GM13977 (cell line): ENCODE measurements around the gene RAD51B.
"Not testable (repeated sequence)": the region's sequence is repeated elsewhere in the genome, so short reads cannot be mapped to it uniquely, and the experiment has no call there.

ENCODE experiments used
- DNase-seq: peaks from one replicate; pipeline ENCODE4 v3.0.0; 2012; ENCODE audit warnings: low spot score
- in situ Hi-C: fragments of 300-500 bp; cut with MboI; formaldehyde crosslinking; loops from one replicate; pipeline ENCODE4 v1.12.0; 2022; ENCODE audit warnings: low sequenced_read_pairs, low pct_unique_long_range_greater_than_20kb, mixed read lengths, inconsistent platforms; ENCODE audit not compliant: unreplicated experiment
- TF ChIP-seq, protein P1 (sequence below): IDR thresholded peaks from 2 replicates; pipeline ENCODE4 v1.5.1; 2012; ENCODE audit warnings: mild to moderate bottlenecking, control low read depth; ENCODE audit not compliant: insufficient read depth; ENCODE audit errors: extremely low read depth, missing control alignments

The RAD51B gene

DNA sequence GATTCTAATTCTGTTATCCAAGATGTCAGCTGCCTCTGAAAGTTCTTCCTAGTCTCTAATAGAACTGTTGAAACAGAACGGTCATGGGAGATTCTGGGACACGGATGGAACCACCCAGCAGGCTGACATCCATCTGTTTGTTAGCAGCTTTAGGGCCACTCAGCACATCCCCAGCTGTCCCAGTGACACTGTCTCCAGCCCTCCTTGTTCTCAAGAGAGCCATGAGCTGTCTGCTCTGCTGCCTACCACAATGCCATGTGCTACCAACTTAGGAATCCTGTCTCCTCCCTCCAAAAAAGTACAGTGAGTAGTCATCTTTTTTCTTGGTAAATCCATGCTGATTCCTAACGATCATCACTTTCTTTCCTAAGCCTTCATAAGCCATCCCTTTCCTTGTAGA is 842.8 kb downstream of the RAD51B start:
- TF ChIP-seq, protein P1, sequence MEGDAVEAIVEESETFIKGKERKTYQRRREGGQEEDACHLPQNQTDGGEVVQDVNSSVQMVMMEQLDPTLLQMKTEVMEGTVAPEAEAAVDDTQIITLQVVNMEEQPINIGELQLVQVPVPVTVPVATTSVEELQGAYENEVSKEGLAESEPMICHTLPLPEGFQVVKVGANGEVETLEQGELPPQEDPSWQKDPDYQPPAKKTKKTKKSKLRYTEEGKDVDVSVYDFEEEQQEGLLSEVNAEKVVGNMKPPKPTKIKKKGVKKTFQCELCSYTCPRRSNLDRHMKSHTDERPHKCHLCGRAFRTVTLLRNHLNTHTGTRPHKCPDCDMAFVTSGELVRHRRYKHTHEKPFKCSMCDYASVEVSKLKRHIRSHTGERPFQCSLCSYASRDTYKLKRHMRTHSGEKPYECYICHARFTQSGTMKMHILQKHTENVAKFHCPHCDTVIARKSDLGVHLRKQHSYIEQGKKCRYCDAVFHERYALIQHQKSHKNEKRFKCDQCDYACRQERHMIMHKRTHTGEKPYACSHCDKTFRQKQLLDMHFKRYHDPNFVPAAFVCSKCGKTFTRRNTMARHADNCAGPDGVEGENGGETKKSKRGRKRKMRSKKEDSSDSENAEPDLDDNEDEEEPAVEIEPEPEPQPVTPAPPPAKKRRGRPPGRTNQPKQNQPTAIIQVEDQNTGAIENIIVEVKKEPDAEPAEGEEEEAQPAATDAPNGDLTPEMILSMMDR, result no peak
- in situ Hi-C loops, result no loop called here
- no peak for DNase-seq

DNA sequence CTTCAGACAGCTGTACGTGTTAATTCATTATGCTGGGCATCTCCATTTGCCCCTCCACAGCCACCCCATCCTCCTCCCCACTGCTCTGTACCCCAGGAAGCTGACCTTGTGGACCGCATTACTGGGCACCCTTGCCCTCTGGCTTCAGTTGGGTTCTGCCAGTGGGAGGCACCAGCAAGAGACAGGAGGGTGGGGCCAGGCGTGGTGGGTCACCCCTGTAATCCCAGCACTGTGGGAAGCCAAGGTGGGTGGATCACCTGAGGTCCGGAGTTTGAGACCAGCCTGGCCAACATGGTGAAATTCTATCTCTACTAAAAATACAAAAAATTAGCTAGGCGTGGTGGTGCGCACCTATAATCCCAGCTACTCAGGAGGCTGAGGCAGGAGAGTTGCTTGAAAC is 843.2 kb downstream of the RAD51B start:
- in situ Hi-C loops, DNase-seq: not testable (repeated sequence)

DNA sequence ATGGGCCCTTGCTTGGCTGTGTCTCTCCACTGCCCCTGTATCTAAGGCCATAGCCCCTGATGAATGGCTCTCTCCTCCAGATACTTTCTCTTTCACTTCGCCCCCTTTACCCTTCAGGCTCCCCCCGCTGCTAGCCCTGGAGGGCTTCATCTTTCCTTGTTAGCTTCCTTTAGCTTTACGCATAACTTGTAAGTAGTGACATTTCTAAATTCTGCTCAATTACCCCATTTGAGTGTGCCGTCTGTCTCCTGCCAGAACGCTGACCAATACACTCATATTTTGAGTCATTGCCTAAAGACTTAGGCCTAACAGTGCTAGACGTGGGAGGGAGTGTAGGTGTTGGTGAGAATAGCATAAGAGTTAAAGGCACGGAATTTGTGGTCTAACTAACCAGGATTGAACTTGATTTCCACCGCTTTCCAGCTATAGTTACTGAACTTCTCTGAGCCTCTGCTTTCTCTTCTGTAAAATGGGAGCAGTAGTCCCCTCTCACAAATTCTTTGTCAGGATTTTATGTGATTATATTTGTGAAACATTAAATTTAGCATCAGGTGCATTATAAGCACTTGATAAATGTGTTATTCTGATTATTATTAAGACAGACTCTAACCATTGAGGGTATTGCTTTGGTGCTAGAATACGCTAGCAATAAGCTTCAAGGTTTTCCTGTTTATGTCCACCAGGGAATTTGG is 844.0 kb downstream of the RAD51B start:
- TF ChIP-seq, protein P1, result no peak
- DNase-seq, result peak; percentile 70
- in situ Hi-C loops, result no loop called here

DNA sequence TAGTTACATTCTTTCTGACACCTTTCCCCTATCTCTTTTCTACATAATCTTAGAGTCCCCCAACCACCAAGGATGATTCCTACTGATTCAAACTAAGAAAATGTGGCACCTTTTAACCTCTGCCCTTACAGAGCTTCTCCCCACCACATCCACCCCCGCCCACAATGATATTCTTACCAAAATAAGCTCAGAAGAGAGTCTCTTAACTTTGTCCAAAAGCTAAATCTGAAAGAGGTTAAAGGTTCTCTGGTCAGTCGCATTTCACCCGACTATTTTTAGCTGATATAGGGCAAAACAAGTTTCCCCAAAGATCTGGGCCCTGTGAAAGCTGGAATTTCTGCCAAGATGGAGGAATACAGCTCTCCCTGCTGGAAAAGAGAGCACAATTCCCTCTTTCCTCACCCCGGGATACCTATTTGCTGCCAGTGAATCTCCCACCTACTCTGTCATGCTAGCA is 844.7 kb downstream of the RAD51B start:
- in situ Hi-C loops, result no loop called here
- peak; percentile 36 for DNase-seq
- TF ChIP-seq, protein P1, result no peak

DNA sequence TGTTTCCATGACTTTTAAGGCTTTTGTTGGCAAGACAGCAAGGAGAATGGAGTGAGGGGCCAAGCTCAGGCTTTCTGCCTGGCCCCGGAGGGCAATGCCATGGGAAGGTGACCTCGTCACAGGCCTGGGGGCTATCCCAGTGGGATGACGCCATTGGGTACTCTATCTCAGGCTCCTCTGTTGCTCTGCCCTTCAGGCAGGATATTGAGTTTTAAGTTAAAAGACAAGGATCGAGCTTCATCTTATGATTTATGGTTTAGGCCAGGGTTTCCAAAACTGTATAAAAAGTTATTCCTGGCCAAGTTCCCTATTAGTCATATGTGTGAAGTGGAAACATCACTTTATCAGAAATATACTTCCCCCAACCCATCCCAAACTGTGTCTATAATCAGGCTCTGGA is 845.6 kb downstream of the RAD51B start:
- in situ Hi-C loops, result no loop called here
- TF ChIP-seq, protein P1, result no peak
- DNase-seq, result no peak

DNA sequence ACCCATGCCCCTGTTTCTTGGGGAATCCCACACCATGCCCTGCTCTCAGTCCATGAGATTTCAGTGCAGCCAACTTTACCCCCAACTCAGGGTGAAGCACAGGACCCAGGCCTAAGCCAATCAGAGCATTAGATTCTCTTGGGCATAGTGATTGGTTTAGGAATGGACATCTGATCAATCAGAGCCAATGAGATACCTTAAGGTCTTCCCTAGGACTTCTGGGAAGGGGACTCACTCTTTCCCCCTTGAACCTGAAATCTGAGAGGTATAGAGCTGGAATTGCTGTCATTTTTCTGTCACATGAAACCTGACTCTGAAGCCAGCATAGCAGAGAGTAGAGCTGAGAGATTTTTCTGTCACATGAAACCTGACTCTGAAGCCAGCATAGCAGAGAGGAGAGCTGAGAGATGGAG is 846.2 kb downstream of the RAD51B start:
- TF ChIP-seq, protein P1, result no peak
- no peak for DNase-seq
- in situ Hi-C loops, result no loop called here

DNA sequence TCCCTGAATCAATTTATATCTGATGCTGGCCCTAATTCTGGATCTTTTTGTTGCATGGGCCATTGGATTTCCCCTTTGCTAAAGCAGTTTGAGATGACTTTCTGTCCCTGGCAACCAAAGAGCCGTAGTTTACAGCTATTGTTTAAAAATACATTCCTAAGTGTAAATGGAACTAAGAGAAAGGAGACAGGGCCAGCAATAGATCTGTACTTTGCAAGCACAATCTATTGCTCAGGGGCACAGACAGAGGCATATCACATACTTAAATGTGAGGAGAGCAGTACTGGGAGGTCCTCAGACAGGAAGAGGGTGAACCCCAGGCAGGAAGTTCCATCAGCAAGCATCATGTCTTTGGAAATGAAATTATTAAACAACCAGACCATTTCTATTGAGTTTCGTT is 846.7 kb downstream of the RAD51B start:
- DNase-seq, result no peak
- TF ChIP-seq, protein P1, result no peak
- in situ Hi-C loops, result no loop called here
